Stimulated activated naive CD8-positive, alpha-beta T cell treated with anti-CD3 and anti-CD28 coated beads, Interleukin-15, amount 100 ng/mL, for 72 hours (primary cell): ENCODE results near the gene RANBP3.
"Not testable (repeated sequence)": the region's sequence is repeated elsewhere in the genome, so short reads cannot be mapped to it uniquely, and the experiment has no call there.

Source experiments
- ATAC-seq: fragments of 150-1000 bp; cut with Tn5 transposase; 2 replicates; pipeline ENCODE4 v1.10.0; 2021; ENCODE audit warnings: mild to moderate bottlenecking, moderate library complexity
- DNase-seq, 2 donors: peaks; one replicate each; pipeline ENCODE4 v3.0.0; 2021 to 2022
- H3K27ac Mint-ChIP-seq, 2 donors: one replicate each; pipeline ENCODE4 v1.8.0; 2022; ENCODE audit warnings: mild to moderate bottlenecking in 2 of 2, mixed read lengths in 2 of 2, moderate library complexity in 2 of 2
- H3K27me3 Mint-ChIP-seq: one replicate; pipeline ENCODE4 v1.8.0; 2022; ENCODE audit warnings: mixed read lengths
- H3K4me1 Mint-ChIP-seq: one replicate; pipeline ENCODE4 v1.8.0; 2022; ENCODE audit warnings: mild to moderate bottlenecking, mixed read lengths
- H3K4me3 Mint-ChIP-seq, 2 donors: one replicate each; pipeline ENCODE4 v1.8.0; 2022; ENCODE audit warnings: mild to moderate bottlenecking in 2 of 2, mixed read lengths in 2 of 2, moderate library complexity in 1 of 2
- H3K9me3 Mint-ChIP-seq, 2 donors: one replicate each; pipeline ENCODE4 v1.8.0; 2022; ENCODE audit warnings: mixed read lengths in 2 of 2

Gene RANBP3

DNA sequence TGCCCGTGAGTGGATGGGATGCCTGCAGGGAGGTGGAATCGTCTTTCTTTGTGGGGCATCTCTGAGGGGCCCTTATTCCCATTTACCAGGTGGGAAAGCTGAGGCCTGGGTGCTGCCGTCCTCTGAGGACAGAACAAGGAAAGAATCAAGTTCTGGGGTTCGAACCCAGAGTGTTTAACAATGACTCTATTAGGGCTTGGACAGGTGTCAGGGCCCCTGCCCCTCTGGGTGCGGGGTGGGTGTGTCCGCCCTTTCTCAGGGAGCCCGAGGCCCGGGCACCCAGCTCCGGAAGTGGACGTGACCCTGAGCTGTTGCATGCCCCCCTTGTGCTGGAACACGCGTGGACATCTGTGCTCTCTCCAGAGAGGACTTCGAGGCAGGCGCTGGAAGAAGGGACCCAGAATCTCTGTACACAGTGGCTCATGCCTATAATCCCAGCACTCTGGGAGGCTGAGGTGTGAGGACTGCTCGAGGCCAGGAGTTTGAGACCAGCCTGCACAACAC is 85.1 kb downstream of the RANBP3 start:
- peaks cover 46% of the 10 kb centered on the region for H3K27me3 Mint-ChIP-seq
- no peaks in the 10 kb centered on the region for H3K9me3 Mint-ChIP-seq
- no peak for ATAC-seq
- H3K4me3 Mint-ChIP-seq, result no peak overlapping the region
- DNase-seq, result no peak
- H3K27ac Mint-ChIP-seq, result no peak overlapping the region
- peaks cover 10% of the 10 kb centered on the region for H3K4me1 Mint-ChIP-seq

DNA sequence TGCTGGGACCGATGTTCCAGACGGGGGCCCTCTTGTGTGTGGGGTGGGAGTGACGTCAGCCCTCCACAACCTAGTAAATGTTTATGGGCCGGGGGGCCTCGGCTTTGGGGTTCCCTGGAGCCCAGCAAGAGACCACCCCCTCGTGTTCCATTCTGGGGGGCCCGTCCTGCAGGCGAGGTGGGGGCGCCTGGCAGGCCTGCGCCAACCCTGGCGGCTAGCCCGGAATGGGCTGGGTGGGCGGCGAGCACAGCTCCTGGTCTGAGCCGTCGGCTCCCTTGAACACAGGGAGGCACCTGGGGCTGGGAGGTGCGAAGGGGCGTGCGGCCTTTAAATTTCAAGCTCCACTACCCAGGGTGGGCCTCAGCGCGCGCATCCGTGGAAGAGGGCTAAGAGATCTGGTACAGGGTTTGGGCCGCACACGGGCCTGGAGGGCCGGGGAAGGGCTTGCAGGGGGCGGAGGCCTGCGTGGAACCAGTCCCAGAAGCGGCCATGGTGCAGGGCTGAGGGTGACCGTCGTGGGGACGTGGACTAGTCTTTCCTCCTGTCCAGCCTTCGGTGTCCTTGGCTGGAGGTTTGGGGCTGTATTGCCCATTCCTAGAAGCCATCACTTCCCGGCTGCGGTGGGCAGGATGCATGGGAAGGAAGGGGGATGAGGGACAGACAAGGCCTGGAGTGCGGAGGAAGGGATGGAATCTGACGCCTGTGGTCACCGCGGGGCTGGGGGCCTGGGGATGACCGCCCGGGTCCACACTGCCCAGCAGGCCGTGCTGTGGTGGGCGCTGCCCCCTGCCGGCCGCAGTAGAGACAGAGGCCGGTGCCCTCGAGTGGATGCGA is 85.8 kb downstream of the RANBP3 start:
- H3K27me3 Mint-ChIP-seq, result peaks cover 49% of the 10 kb centered on the region
- no peaks in the 10 kb centered on the region for H3K9me3 Mint-ChIP-seq
- peak in 1 of 2 donors; percentile 20 for DNase-seq
- no peak overlapping the region for H3K27ac Mint-ChIP-seq
- ATAC-seq, result peak; percentile 63
- H3K4me1 Mint-ChIP-seq, result peaks cover 10% of the 10 kb centered on the region
- H3K4me3 Mint-ChIP-seq, result no peak overlapping the region

DNA sequence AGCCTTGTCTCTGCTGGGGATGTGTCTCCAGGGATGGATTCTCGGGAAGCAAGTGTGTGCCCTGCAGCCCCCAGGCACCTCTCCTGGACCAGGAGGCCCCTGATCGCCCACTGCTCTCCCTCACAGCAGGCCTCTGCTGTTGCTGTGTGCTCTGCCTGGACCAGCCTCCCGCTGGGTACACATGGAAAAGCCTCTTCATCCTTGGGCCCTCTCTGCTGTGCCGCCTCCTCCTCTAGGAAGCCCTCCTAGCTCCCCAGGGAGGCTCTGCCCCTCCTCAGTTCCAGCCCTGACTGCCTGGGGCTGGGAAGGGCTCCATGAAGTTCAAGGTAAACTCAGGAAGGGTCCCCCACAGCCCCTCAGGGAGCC is 86.4 kb downstream of the RANBP3 start:
- Mint-ChIP-seq H3K4me3 (no peak overlapping the region), H3K4me1 (peaks cover 10% of the 10 kb centered on the region), H3K9me3 (no peaks in the 10 kb centered on the region), H3K27ac (no peak overlapping the region), H3K27me3 (peaks cover 55% of the 10 kb centered on the region)
- DNase-seq, result no peak
- ATAC-seq, result no peak

DNA sequence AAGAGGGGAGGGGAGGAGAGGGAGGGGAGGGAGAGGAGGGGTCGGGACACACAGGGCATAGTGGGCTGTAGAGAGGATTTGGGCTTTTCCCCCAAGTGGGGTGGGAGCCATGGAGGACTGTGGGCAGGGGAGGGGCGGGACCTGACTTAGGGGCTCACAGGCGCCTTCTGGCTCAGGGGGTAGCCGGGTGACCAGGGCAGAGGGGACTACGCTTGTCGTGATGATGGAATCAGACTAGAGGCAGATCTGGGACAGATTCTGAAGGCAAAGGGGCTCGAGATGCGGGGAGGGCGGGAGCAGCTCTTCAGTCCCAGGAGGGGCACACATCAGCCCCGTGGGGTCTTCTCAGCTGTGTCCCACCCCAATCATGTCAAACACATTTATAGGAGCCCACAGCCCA is 87.8 kb downstream of the RANBP3 start:
- H3K4me3 Mint-ChIP-seq, result no peak overlapping the region
- H3K27me3 Mint-ChIP-seq, result peaks cover 65% of the 10 kb centered on the region
- ATAC-seq (peak; percentile 8), DNase-seq (no peak)
- H3K9me3 Mint-ChIP-seq, result no peaks in the 10 kb centered on the region
- H3K27ac Mint-ChIP-seq, result no peak overlapping the region
- peaks cover 10% of the 10 kb centered on the region for H3K4me1 Mint-ChIP-seq

DNA sequence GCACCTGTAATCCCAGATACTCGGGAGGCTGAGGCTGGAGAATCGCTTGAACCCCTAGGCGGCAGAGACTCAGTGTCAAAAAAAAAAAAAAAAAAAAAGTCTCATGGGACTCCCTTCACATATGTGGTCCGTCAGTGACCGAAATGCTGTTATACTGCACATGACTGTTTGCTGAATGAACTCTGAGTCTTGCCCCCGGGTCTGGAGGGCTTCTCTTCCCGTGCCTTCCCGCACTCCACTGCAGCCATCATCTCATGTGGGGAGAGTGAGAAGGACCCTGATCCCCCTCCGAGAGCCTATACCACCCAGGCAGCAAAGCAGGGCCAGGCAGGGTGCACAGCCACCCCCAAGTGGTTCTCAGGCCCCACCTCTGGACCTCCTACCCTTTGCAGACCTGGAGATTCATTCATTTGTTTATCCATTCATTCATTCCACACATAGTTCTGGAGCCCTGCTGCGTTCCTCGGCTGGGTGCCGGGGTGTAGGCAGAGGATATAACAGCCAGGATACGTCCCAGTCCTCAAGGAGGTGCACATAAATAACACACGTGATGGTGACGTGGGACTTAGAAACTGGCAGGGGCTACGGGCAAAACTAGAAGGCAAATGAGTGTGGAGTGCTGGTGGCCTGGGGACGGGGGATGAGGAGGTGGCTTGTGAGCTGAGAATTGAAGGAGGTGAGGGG is 88.5 kb downstream of the RANBP3 start:
- H3K4me1 Mint-ChIP-seq, result peaks cover 10% of the 10 kb centered on the region
- no peak for ATAC-seq
- peak overlapping the region in 1 of 2 donors; percentile 45 for H3K27ac Mint-ChIP-seq
- no peak for DNase-seq
- no peaks in the 10 kb centered on the region for H3K9me3 Mint-ChIP-seq
- peaks cover 67% of the 10 kb centered on the region for H3K27me3 Mint-ChIP-seq
- no peak overlapping the region for H3K4me3 Mint-ChIP-seq

DNA sequence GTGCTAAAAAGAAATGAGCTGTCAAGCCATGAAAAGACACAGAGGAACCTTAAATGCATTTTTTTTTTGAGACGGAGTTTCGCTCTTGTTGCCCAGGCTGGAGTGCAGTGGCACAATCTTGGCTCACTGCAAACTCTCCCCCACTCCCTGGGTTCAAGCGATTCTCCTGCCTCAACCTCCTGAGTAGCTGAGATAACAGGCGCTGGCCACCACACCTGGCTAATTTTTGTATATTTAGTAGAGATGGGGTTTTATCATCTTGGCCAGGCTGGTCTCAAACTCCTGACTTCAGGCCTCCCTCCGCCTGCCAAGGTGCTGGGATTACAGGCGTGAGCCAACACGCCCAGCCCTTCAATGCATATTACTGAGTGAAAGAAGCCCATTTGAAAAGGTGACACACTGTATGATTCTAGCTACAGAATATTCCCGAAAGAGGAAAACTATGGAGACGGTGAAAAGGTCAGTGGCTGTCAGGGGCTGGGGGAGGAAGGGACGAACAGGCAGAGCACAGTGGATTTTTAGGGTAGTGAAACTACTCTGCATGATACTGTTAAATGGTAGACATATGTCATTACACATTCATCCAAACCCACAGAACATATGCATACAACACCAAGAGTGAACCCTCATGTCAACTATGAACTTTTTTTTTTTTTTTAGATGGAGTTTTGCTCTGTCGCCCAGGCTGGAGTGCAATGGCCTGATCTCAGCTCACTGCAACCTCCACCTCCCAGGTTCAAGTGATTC is 93.7 kb downstream of the RANBP3 start:
- not testable (repeated sequence) for ATAC-seq, H3K4me3 Mint-ChIP-seq, H3K4me1 Mint-ChIP-seq, H3K27ac Mint-ChIP-seq, H3K9me3 Mint-ChIP-seq, DNase-seq
- peaks cover 49% of the 10 kb centered on the region for H3K27me3 Mint-ChIP-seq

DNA sequence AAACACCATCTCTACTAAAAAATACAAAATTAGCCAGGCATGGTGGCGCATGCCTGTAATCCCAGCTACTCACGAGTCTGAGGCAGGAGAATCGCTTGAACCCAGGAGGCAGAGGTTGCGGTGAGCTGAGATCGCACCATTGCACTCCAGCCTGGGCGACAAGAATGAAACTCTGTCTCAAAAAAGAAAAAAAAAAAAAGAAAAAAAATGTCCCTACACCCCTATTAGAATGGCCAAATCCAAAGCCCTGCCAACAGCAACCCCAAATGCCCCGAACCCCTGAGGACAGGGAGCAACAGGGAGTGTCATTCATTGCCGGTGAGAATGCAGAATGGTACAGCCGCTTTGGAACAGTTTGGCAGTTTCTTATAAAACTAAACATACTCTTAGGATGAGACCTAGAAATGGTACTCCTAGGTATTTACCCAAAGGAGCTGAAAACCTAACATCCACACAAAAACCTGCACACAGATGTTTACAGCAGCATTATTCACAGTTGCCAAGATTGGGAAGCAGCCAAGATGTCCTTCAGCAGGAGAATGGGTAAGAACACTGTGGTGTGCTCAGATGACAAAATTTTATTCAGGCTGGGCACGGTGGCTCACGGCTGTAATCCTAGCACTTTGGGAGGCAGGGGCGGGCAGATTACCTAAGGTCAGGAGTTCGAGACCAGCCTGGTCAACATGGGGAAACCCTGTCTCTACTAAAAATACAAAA is 94.6 kb downstream of the RANBP3 start:
- H3K27me3 Mint-ChIP-seq, result peaks cover 45% of the 10 kb centered on the region
- not testable (repeated sequence) for H3K9me3 Mint-ChIP-seq, H3K4me1 Mint-ChIP-seq

GRCh38 chr19:5882421-5882968 is 95.4 kb downstream of the RANBP3 start:
- Mint-ChIP-seq H3K4me1 (no peaks in the 10 kb centered on the region), H3K4me3 (no peak overlapping the region), H3K27ac (no peak overlapping the region), H3K9me3 (no peaks in the 10 kb centered on the region), H3K27me3 (peaks cover 44% of the 10 kb centered on the region)
- DNase-seq (no peak), ATAC-seq (no peak)

More for the DNA sequence above, 94.6 kb downstream of the RANBP3 start:
- H3K4me3 Mint-ChIP-seq, ATAC-seq, DNase-seq, H3K27ac Mint-ChIP-seq: not testable (repeated sequence)

GRCh38 chr19:5881543-5882299 is 96.2 kb downstream of the RANBP3 start:
- Mint-ChIP-seq H3K4me3 (no peak overlapping the region), H3K4me1 (no peaks in the 10 kb centered on the region), H3K27me3 (peaks cover 47% of the 10 kb centered on the region), H3K27ac (no peak overlapping the region), H3K9me3 (no peaks in the 10 kb centered on the region)
- ATAC-seq (no peak), DNase-seq (no peak)

GRCh38 chr19:5880604-5881078 is 97.3 kb downstream of the RANBP3 start:
- no peak overlapping the region for H3K27ac Mint-ChIP-seq
- ATAC-seq, result no peak
- no peak overlapping the region for H3K4me3 Mint-ChIP-seq
- H3K27me3 Mint-ChIP-seq, result peaks cover 49% of the 10 kb centered on the region
- no peaks in the 10 kb centered on the region for H3K4me1 Mint-ChIP-seq
- H3K9me3 Mint-ChIP-seq, result no peaks in the 10 kb centered on the region
- no peak for DNase-seq

DNA sequence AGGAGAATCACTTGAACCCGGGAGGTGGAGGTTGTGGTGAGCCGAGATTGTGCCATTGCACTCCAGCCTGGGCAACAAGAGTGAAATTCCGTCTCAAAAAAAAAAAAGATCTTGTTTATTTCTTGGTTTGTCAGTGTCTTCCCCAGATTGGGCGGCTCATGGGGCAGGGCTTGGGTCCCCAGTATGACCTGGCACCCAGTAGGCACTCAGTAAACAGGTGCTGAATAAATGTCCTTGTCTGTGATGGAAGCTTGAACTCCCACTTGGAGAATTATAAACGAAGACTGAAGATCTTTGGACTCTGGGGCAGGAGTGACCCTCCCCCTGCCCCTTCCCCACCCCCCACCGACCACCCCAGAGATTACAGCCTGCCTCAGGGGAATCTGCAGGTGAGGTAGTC is 97.7 kb downstream of the RANBP3 start:
- ATAC-seq, result no peak
- no peaks in the 10 kb centered on the region for H3K9me3 Mint-ChIP-seq
- H3K27ac Mint-ChIP-seq, result no peak overlapping the region
- H3K4me3 Mint-ChIP-seq, result no peak overlapping the region
- H3K4me1 Mint-ChIP-seq, result no peaks in the 10 kb centered on the region
- H3K27me3 Mint-ChIP-seq, result peaks cover 44% of the 10 kb centered on the region
- DNase-seq, result no peak

DNA sequence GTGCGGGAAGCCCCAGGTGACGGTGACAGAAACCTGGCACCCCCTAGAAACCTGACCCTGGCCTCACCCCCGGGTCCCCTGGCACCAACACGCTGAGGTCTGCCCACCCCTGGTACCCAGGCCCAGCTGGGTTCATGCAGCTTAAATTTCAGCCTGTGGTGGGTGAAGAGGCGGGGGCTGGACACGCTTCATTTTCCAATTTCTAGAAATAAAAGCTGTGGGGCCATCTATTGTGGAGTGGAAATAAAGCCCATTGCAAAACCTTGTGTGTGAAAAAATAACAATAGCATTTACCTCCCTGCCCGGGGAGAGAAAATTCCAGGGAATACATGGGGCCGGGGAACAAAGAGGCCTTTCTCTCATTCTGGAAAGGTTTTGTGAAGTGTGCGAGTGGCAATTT is 100.1 kb downstream of the RANBP3 start:
- DNase-seq (no peak), ATAC-seq (no peak)
- no peak overlapping the region for H3K4me3 Mint-ChIP-seq
- H3K27ac Mint-ChIP-seq, result no peak overlapping the region
- H3K27me3 Mint-ChIP-seq, result peaks cover 41% of the 10 kb centered on the region
- no peaks in the 10 kb centered on the region for H3K4me1 Mint-ChIP-seq
- no peaks in the 10 kb centered on the region for H3K9me3 Mint-ChIP-seq

DNA sequence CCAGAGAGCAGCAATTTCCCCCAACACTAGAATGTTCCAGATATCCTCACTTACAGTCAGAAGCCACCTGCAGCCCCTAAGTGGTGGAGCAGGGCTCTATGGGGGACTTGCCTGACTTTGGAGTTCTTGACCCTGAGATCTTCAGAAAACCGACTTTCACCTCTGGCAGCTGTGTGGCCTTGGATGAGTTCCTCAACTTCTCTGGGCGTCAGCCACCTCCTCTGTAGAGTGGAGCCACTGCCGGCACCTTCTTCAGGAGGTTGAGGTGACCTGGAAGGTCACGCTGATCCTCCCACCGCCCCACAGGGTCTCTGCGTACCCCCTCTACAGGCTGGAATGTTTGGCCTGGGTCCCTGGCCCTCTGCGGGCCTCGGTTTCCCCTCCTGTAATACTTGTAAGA is 100.5 kb downstream of the RANBP3 start:
- H3K9me3 Mint-ChIP-seq, result no peaks in the 10 kb centered on the region
- no peak overlapping the region for H3K27ac Mint-ChIP-seq
- no peaks in the 10 kb centered on the region for H3K4me1 Mint-ChIP-seq
- H3K27me3 Mint-ChIP-seq, result peaks cover 41% of the 10 kb centered on the region
- ATAC-seq (no peak), DNase-seq (no peak)
- H3K4me3 Mint-ChIP-seq, result no peak overlapping the region

- H3K9me3 Mint-ChIP-seq, H3K4me1 Mint-ChIP-seq, ATAC-seq, H3K27ac Mint-ChIP-seq, H3K4me3 Mint-ChIP-seq, DNase-seq: not testable (repeated sequence)
- H3K27me3 Mint-ChIP-seq, result peaks cover 30% of the 10 kb centered on the region
These were observed 103.4 kb downstream of the RANBP3 start for GRCh38 chr19:5874496-5874895.
